ENCODE measurements around the gene KCNE4. TPM values are rescaled to one million over a fixed set of nuclear protein-coding genes. Genes with fewer than 3 reads are reported as not detected.

The KCNE4 gene
- total RNA-seq, 1 donor from 2014 or later: 3.2 TPM

- Mint-ChIP-seq H3K27me3 (peaks cover 3% of the 10 kb centered on the region), H3K4me3 (no peak overlapping the region), H3K9me3 (peaks cover 4% of the 10 kb centered on the region), H3K27ac (no peak overlapping the region), H3K4me1 (ENCODE audit: unreplicated experiment) (peaks cover 27% of the 10 kb centered on the region), H3K36me3 (no peaks in the 10 kb centered on the region)
- no peak for DNase-seq (ENCODE audit: extremely low spot score, unreplicated experiment)
- TF ChIP-seq, protein P1, sequence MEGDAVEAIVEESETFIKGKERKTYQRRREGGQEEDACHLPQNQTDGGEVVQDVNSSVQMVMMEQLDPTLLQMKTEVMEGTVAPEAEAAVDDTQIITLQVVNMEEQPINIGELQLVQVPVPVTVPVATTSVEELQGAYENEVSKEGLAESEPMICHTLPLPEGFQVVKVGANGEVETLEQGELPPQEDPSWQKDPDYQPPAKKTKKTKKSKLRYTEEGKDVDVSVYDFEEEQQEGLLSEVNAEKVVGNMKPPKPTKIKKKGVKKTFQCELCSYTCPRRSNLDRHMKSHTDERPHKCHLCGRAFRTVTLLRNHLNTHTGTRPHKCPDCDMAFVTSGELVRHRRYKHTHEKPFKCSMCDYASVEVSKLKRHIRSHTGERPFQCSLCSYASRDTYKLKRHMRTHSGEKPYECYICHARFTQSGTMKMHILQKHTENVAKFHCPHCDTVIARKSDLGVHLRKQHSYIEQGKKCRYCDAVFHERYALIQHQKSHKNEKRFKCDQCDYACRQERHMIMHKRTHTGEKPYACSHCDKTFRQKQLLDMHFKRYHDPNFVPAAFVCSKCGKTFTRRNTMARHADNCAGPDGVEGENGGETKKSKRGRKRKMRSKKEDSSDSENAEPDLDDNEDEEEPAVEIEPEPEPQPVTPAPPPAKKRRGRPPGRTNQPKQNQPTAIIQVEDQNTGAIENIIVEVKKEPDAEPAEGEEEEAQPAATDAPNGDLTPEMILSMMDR (conservative IDR thresholded peaks at IDR 0.05): no peak
Measured at GRCh38 chr2:223088866-223089265, 36.9 kb downstream of the KCNE4 start.

- Mint-ChIP-seq H3K4me1 (ENCODE audit: unreplicated experiment) (peaks cover 27% of the 10 kb centered on the region), H3K27me3 (peaks cover 6% of the 10 kb centered on the region), H3K36me3 (no peaks in the 10 kb centered on the region), H3K4me3 (no peak overlapping the region), H3K9me3 (peaks cover 4% of the 10 kb centered on the region), H3K27ac (no peak overlapping the region)
- no peak for DNase-seq (ENCODE audit: extremely low spot score, unreplicated experiment)
- TF ChIP-seq, protein P1 (conservative IDR thresholded peaks at IDR 0.05): no peak
Measured at GRCh38 chr2:223090039-223090438, 38.0 kb downstream of the KCNE4 start.

DNA sequence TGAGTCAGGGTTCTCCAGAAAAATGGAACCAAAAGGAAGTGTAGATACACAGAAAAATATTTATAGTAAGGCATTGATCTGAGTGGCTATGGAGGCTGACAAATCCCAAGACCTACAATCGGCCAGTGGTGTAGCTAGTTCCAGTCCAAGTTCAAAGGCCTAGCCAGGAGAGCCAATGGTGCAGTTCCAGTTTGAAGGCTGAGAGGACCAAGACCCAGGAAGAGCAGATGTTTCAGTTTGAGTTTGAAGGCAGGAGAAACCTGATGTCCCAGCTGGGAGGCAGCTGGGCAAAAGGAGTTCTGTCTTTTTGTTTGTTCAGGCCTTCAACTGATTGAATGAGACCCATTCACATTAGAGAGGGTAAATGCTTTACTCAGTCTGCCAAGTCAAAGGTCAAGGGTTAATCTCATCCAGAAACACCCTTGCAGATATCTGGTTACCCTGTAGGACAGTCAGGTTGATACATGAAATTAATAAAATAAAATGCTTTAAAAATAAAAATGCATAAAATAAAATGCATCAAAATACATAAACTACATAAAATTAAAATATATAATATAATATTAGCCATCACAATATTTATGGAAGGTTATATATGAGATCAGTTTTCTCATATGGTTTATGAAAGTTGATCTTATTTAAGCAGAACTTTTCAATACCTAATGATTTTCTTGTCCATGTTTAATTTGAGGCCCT is 38.7 kb downstream of the KCNE4 start:
- Mint-ChIP-seq H3K9me3 (peaks cover 4% of the 10 kb centered on the region), H3K36me3 (no peaks in the 10 kb centered on the region), H3K27me3 (peaks cover 6% of the 10 kb centered on the region), H3K4me1 (ENCODE audit: unreplicated experiment) (peaks cover 27% of the 10 kb centered on the region), H3K27ac (no peak overlapping the region), H3K4me3 (no peak overlapping the region)
- TF ChIP-seq, protein P1 (conservative IDR thresholded peaks at IDR 0.05): no peak
- no peak for DNase-seq (ENCODE audit: extremely low spot score, unreplicated experiment)

GRCh38 chr2:223092667-223093066 is 40.7 kb downstream of the KCNE4 start:
- TF ChIP-seq, protein P1 (conservative IDR thresholded peaks at IDR 0.05): no peak
- Mint-ChIP-seq H3K9me3 (peaks cover 4% of the 10 kb centered on the region), H3K4me3 (no peak overlapping the region), H3K36me3 (no peaks in the 10 kb centered on the region), H3K27ac (no peak overlapping the region), H3K27me3 (peaks cover 6% of the 10 kb centered on the region), H3K4me1 (ENCODE audit: unreplicated experiment) (peaks cover 27% of the 10 kb centered on the region)
- DNase-seq (ENCODE audit: extremely low spot score, unreplicated experiment): no peak

GRCh38 chr2:223093436-223094241 is 41.6 kb downstream of the KCNE4 start:
- peaks cover 27% of the 10 kb centered on the region for H3K4me1 Mint-ChIP-seq (ENCODE audit: unreplicated experiment)

More at GRCh38 chr2:223093436-223094241, 41.6 kb downstream of the KCNE4 start:
- no peak overlapping the region for H3K27ac Mint-ChIP-seq
- H3K36me3 Mint-ChIP-seq: no peaks in the 10 kb centered on the region
- DNase-seq (ENCODE audit: extremely low spot score, unreplicated experiment): no peak
- peaks cover 6% of the 10 kb centered on the region for H3K27me3 Mint-ChIP-seq
- TF ChIP-seq, protein P1 (conservative IDR thresholded peaks at IDR 0.05): no peak
- H3K9me3 Mint-ChIP-seq: peaks cover 4% of the 10 kb centered on the region
- H3K4me3 Mint-ChIP-seq: no peak overlapping the region
